Left ventricle myocardium superior (tissue), 1 donor: Measurements from ENCODE around the gene TMEM270. TPM values are rescaled to one million over a fixed set of nuclear protein-coding genes. Genes with fewer than 3 reads are reported as not detected.

Experiments used
- ATAC-seq: fragments of 200-7000 bp; cut with Tn5 transposase; one replicate; pipeline ENCODE4 v1.9.1; 2020; ENCODE audit warnings: mild to moderate bottlenecking, moderate library complexity
- DNase-seq: peaks from one replicate; pipeline ENCODE4 v3.0.0-alpha.2; 2020
- intact Hi-C: fragments of 100-400 bp; cut with micrococcal nuclease; formaldehyde crosslinking; loops from one replicate; pipeline ENCODE4 v1.11.0; 2022
- total RNA-seq: library from RNA; stranded (reverse); fragmentation: NEBNext Ultra II Directional; extraction: Animal tissue kit (Norgen Biotek cat#: 25700); gene quantifications from one replicate; pipeline ENCODE4 v1.2.1, GENCODE V29; 2021
- donor health status: DM: no; HTN: yes; CAD: no; lungs with severe emphysema.

The TMEM270 gene
- total RNA-seq, 1 donor from 2014 or later = not detected

GRCh38 chr7:73850781-73851207 is 10.2 kb upstream of the TMEM270 start:
- intact Hi-C loops = no loop called here
- ATAC-seq (peak; percentile 71), DNase-seq (no peak)

- intact Hi-C loops = no loop called here
These were observed 9.3 kb upstream of the TMEM270 start for GRCh38 chr7:73851410-73852338.

GRCh38 chr7:73852500-73852899 is 8.5 kb upstream of the TMEM270 start:
- ATAC-seq = no peak

More at GRCh38 chr7:73851410-73852338, 9.3 kb upstream of the TMEM270 start:
- no peak for DNase-seq
- peak; percentile 79 for ATAC-seq

GRCh38 chr7:73856941-73857340 is 4.0 kb upstream of the TMEM270 start:
- no peak for ATAC-seq
- intact Hi-C loops = no loop called here
- DNase-seq = no peak

More at GRCh38 chr7:73852500-73852899, 8.5 kb upstream of the TMEM270 start:
- intact Hi-C loops = no loop called here
- no peak for DNase-seq

GRCh38 chr7:73858807-73859206 is 2.2 kb upstream of the TMEM270 start:
- DNase-seq (no peak), ATAC-seq (no peak)
- intact Hi-C loops = no loop called here

GRCh38 chr7:73861305-73861704 is 346 bp downstream of the TMEM270 start:
- DNase-seq (no peak), ATAC-seq (no peak)
- intact Hi-C loops = no loop called here

- intact Hi-C loops = no loop called here
- ATAC-seq (no peak), DNase-seq (no peak)
These were observed 4.2 kb downstream of the TMEM270 start for GRCh38 chr7:73864981-73865711.

GRCh38 chr7:73865738-73866445 is 4.9 kb downstream of the TMEM270 start:
- intact Hi-C loops = no loop called here
- DNase-seq (peak; percentile 57), ATAC-seq (peak; percentile 77)

GRCh38 chr7:73866446-73866767 is 5.4 kb downstream of the TMEM270 start:
- no peak for ATAC-seq

GRCh38 chr7:73869011-73869798 is 8.2 kb downstream of the TMEM270 start:
- intact Hi-C loops = no loop called here
- DNase-seq (no peak), ATAC-seq (no peak)

More at GRCh38 chr7:73866446-73866767, 5.4 kb downstream of the TMEM270 start:
- intact Hi-C loops = no loop called here
- no peak for DNase-seq

- intact Hi-C loops = loop anchor here (10.0 kb wide), 1 partner anchor 155 kb away; the partner anchor contains the start of gene ELN
- DNase-seq (no peak), ATAC-seq (no peak)
These were observed 9.1 kb downstream of the TMEM270 start for GRCh38 chr7:73870041-73870492.

GRCh38 chr7:73871163-73872011 is 10.4 kb downstream of the TMEM270 start:
- intact Hi-C loops = loop anchor here (10.0 kb wide), 1 partner anchor 153 kb away; the partner anchor contains the start of gene ELN
- DNase-seq (peak; percentile 60), ATAC-seq (peak; percentile 82)

- DNase-seq (no peak), ATAC-seq (peak; percentile 8)
- intact Hi-C loops = loop anchor here (10.0 kb wide), 1 partner anchor 153 kb away; the partner anchor contains the start of gene ELN
These were observed 11.3 kb downstream of the TMEM270 start for GRCh38 chr7:73872056-73872908.

- DNase-seq = no peak
- intact Hi-C loops = loop anchor here (10.0 kb wide), 1 partner anchor 148 kb away; the partner anchor contains the start of gene ELN
These were observed 15.4 kb downstream of the TMEM270 start for GRCh38 chr7:73876361-73876760.

GRCh38 chr7:73876973-73877372 is 16.0 kb downstream of the TMEM270 start:
- intact Hi-C loops = loop anchor here (10.0 kb wide), 1 partner anchor 148 kb away; the partner anchor contains the start of gene ELN
- no peak for DNase-seq
- no peak for ATAC-seq

More at GRCh38 chr7:73876361-73876760, 15.4 kb downstream of the TMEM270 start:
- ATAC-seq = no peak

- ATAC-seq (peak; percentile 87), DNase-seq (peak; percentile 79)
- intact Hi-C loops = loop anchor here (10.0 kb wide), 1 partner anchor 145 kb away; the partner anchor contains the start of gene ELN
These were observed 19.2 kb downstream of the TMEM270 start for GRCh38 chr7:73879977-73880681.
